Nucleus accumbens (tissue), 56 donors: ENCODE measurements around the gene MRPL51.
"Not testable (repeated sequence)": the region's sequence is repeated elsewhere in the genome, so short reads cannot be mapped to it uniquely, and the experiment has no call there.

Experiments used
- DNase-seq, 56 donors: peaks; one replicate each; lab custom pipeline; 2025; lab: John Stamatoyannopoulos, UW

The MRPL51 gene

GRCh38 chr12:6493497-6494257 is 615 bp upstream of the MRPL51 start, which contains the start of gene NCAPD2:
NCAPD2 (plus strand) TSS chr12:6494102; CDS start chr12:6495099, 997 bp downstream.
- peak; percentile 64 to 98 (median 94) for DNase-seq

- not testable (repeated sequence) for DNase-seq
Measured at GRCh38 chr12:6490673-6491072, 2.4 kb downstream of the MRPL51 start.

- DNase-seq: no peak
Measured at GRCh38 chr12:6489449-6489848, 3.6 kb downstream of the MRPL51 start.

GRCh38 chr12:6488240-6488639 is 4.8 kb downstream of the MRPL51 start:
- DNase-seq: no peak

GRCh38 chr12:6478416-6478815 is 14.6 kb downstream of the MRPL51 start:
- no peak for DNase-seq

- DNase-seq: not testable (repeated sequence)
Measured at GRCh38 chr12:6477601-6478377, 15.3 kb downstream of the MRPL51 start.

- no peak for DNase-seq
Measured at GRCh38 chr12:6476489-6476888, 16.6 kb downstream of the MRPL51 start.

- not testable (repeated sequence) for DNase-seq
Measured at GRCh38 chr12:6475233-6475975, 17.7 kb downstream of the MRPL51 start.

GRCh38 chr12:6472491-6472890 is 20.6 kb downstream of the MRPL51 start:
- no peak for DNase-seq

GRCh38 chr12:6471989-6472360 is 21.1 kb downstream of the MRPL51 start:
- no peak for DNase-seq

- peak; percentile 91 to 100 (median 99) for DNase-seq
Measured at GRCh38 chr12:6470375-6471163, 22.5 kb downstream of the MRPL51 start, which contains the start of gene VAMP1. VAMP1 (minus strand) TSS chr12:6470677; CDS start chr12:6470531, 146 bp downstream.

- no peak for DNase-seq
Measured at GRCh38 chr12:6469609-6470374, 23.3 kb downstream of the MRPL51 start.

GRCh38 chr12:6469092-6469491 is 24.0 kb downstream of the MRPL51 start:
- no peak for DNase-seq

GRCh38 chr12:6468283-6468575 is 24.8 kb downstream of the MRPL51 start:
- no peak for DNase-seq

- not testable (repeated sequence) for DNase-seq
Measured at GRCh38 chr12:6467571-6468282, 25.3 kb downstream of the MRPL51 start.

GRCh38 chr12:6466751-6467150 is 26.3 kb downstream of the MRPL51 start:
- not testable (repeated sequence) for DNase-seq

GRCh38 chr12:6466184-6466573 is 26.9 kb downstream of the MRPL51 start:
- DNase-seq: no peak

- DNase-seq: peak in 26 of 56 donors; percentile 7 to 70 (median 26)
Measured at GRCh38 chr12:6465467-6466183, 27.4 kb downstream of the MRPL51 start.
